ENCODE results near the gene ECT2L. TPM values are rescaled to one million over a fixed set of nuclear protein-coding genes. Genes with fewer than 3 reads are reported as not detected.

Gene ECT2L
- total and polyA plus RNA-seq, 2 of the 13 experiments (the other 11 are each of a cell fraction or from before 2014, with no cell fraction given): 0.12 TPM; not detected in 1

DNA sequence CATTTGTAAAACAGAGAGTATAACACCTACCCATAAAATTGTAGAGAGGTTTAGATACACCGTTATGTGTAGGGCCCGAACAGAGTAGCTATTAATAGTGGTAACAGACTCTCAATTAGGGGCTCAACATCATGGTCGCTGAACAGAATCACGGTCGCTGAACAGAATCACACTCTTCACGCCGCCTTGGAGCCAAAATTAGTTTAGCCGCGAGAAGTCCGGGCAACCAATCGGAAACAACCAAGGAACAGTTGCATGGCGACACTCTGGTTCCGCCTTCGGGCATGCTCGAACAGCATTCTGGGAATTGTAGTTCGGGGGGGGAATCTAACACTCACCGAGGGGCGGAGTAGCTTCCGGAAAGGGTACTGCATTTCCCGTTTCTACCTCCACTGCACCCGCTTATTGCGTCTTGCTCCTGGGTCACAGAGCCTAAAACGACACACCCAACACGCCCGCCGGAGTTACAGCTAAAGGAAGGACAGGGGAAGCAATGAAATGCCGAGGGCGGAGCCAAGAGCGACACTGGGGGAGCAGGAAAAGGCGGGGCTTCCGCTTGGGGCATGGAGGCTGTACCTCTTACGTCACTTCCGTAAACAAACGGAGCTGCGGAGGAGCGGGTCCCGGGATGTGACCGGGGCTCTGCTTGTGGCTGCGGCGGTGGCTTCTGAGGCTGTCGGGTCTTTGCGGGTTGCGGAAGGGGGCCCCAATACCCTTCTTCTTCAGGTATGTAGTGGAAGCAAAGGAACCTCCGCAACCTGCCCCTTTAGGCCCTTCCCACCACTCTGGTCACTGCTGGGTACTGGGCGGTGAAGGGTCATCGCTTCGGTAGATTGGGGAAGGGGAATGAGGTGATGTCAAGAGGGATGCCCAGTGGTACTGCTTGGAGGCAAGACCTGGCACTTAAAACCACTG is 22.5 kb upstream of the ECT2L start, which contains the start of gene CCDC28A (continued):
- TF ChIP-seq, protein P1, sequence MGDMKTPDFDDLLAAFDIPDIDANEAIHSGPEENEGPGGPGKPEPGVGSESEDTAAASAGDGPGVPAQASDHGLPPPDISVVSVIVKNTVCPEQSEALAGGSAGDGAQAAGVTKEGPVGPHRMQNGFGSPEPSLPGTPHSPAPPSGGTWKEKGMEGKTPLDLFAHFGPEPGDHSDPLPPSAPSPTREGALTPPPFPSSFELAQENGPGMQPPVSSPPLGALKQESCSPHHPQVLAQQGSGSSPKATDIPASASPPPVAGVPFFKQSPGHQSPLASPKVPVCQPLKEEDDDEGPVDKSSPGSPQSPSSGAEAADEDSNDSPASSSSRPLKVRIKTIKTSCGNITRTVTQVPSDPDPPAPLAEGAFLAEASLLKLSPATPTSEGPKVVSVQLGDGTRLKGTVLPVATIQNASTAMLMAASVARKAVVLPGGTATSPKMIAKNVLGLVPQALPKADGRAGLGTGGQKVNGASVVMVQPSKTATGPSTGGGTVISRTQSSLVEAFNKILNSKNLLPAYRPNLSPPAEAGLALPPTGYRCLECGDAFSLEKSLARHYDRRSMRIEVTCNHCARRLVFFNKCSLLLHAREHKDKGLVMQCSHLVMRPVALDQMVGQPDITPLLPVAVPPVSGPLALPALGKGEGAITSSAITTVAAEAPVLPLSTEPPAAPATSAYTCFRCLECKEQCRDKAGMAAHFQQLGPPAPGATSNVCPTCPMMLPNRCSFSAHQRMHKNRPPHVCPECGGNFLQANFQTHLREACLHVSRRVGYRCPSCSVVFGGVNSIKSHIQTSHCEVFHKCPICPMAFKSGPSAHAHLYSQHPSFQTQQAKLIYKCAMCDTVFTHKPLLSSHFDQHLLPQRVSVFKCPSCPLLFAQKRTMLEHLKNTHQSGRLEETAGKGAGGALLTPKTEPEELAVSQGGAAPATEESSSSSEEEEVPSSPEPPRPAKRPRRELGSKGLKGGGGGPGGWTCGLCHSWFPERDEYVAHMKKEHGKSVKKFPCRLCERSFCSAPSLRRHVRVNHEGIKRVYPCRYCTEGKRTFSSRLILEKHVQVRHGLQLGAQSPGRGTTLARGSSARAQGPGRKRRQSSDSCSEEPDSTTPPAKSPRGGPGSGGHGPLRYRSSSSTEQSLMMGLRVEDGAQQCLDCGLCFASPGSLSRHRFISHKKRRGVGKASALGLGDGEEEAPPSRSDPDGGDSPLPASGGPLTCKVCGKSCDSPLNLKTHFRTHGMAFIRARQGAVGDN (CRISPR knock-in tag; IDR thresholded peaks at IDR 0.05): peak; percentile 80
- TF ChIP-seq, protein P2, sequence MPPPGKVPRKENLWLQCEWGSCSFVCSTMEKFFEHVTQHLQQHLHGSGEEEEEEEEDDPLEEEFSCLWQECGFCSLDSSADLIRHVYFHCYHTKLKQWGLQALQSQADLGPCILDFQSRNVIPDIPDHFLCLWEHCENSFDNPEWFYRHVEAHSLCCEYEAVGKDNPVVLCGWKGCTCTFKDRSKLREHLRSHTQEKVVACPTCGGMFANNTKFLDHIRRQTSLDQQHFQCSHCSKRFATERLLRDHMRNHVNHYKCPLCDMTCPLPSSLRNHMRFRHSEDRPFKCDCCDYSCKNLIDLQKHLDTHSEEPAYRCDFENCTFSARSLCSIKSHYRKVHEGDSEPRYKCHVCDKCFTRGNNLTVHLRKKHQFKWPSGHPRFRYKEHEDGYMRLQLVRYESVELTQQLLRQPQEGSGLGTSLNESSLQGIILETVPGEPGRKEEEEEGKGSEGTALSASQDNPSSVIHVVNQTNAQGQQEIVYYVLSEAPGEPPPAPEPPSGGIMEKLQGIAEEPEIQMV (CRISPR knock-in tag; IDR thresholded peaks at IDR 0.05; ENCODE audit: low read depth): peak; percentile 61; the same call in 1 of the 2 replicates
- TF ChIP-seq ZNF772 (CRISPR knock-in tag; IDR thresholded peaks at IDR 0.05): no peak
- TF ChIP-seq, protein P3, sequence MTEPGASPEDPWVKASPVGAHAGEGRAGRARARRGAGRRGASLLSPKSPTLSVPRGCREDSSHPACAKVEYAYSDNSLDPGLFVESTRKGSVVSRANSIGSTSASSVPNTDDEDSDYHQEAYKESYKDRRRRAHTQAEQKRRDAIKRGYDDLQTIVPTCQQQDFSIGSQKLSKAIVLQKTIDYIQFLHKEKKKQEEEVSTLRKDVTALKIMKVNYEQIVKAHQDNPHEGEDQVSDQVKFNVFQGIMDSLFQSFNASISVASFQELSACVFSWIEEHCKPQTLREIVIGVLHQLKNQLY (CRISPR knock-in tag; IDR thresholded peaks at IDR 0.05): no peak
- TF ChIP-seq SP140L (CRISPR knock-in tag; IDR thresholded peaks at IDR 0.05; ENCODE audit: borderline replicate concordance): no peak
- TF ChIP-seq, protein P4, sequence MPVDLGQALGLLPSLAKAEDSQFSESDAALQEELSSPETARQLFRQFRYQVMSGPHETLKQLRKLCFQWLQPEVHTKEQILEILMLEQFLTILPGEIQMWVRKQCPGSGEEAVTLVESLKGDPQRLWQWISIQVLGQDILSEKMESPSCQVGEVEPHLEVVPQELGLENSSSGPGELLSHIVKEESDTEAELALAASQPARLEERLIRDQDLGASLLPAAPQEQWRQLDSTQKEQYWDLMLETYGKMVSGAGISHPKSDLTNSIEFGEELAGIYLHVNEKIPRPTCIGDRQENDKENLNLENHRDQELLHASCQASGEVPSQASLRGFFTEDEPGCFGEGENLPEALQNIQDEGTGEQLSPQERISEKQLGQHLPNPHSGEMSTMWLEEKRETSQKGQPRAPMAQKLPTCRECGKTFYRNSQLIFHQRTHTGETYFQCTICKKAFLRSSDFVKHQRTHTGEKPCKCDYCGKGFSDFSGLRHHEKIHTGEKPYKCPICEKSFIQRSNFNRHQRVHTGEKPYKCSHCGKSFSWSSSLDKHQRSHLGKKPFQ (CRISPR knock-in tag; IDR thresholded peaks at IDR 0.05; ENCODE audit: insufficient replicate concordance): no peak
- TF ChIP-seq SP5 (CRISPR knock-in tag; IDR thresholded peaks at IDR 0.05; ENCODE audit: borderline replicate concordance, low read depth): peak; percentile 74; the same call in 1 of the 2 replicates
- no peak for TF ChIP-seq ZNF570 (CRISPR knock-in tag; IDR thresholded peaks at IDR 0.05; ENCODE audit: borderline replicate concordance)
- no peak; the same call in 1 of the 2 replicates for TF ChIP-seq HNF4A (CRISPR knock-in tag; IDR thresholded peaks at IDR 0.05)
- TF ChIP-seq, protein P5, sequence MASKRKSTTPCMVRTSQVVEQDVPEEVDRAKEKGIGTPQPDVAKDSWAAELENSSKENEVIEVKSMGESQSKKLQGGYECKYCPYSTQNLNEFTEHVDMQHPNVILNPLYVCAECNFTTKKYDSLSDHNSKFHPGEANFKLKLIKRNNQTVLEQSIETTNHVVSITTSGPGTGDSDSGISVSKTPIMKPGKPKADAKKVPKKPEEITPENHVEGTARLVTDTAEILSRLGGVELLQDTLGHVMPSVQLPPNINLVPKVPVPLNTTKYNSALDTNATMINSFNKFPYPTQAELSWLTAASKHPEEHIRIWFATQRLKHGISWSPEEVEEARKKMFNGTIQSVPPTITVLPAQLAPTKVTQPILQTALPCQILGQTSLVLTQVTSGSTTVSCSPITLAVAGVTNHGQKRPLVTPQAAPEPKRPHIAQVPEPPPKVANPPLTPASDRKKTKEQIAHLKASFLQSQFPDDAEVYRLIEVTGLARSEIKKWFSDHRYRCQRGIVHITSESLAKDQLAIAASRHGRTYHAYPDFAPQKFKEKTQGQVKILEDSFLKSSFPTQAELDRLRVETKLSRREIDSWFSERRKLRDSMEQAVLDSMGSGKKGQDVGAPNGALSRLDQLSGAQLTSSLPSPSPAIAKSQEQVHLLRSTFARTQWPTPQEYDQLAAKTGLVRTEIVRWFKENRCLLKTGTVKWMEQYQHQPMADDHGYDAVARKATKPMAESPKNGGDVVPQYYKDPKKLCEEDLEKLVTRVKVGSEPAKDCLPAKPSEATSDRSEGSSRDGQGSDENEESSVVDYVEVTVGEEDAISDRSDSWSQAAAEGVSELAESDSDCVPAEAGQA (IDR thresholded peaks at IDR 0.05; ENCODE audit: low read depth): peak; percentile 59; the same call in 1 of the 2 replicates
- TF ChIP-seq, protein P5 (CRISPR knock-in tag; IDR thresholded peaks at IDR 0.05; ENCODE audit: borderline replicate concordance): no peak
- TF ChIP-seq FOXM1 (CRISPR knock-in tag; IDR thresholded peaks at IDR 0.05): no peak
- peak; percentile 99 for TF ChIP-seq SAP130 (CRISPR knock-in tag; IDR thresholded peaks at IDR 0.05; ENCODE audit: low read depth)
